ENCODE data around the gene DUSP21.
"Not testable (repeated sequence)": the region's sequence is repeated elsewhere in the genome, so short reads cannot be mapped to it uniquely, and the experiment has no call there.

Gene DUSP21

DNA sequence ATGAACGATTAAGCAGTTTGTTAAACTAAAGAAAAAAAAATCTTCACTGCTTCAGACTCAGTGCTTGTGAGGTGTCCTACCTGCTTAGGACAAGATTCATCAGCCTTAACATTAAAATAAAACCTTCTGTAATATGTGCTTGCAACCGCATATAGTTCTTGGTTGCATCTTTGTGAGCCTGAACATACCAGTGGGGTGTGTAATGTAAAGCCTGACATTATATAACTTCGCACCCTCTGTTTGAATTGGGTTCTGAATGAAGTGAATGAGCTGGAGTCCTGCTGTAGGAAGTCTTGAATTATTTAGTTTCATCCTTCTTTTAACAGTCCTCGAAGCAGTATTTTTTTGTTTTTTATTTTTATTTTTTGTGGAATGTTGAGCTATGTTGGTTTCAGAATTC lies 32.3 kb downstream of the DUSP21 start:
- DNase-seq (ENCODE audit: low spot score), result no peak

DNA sequence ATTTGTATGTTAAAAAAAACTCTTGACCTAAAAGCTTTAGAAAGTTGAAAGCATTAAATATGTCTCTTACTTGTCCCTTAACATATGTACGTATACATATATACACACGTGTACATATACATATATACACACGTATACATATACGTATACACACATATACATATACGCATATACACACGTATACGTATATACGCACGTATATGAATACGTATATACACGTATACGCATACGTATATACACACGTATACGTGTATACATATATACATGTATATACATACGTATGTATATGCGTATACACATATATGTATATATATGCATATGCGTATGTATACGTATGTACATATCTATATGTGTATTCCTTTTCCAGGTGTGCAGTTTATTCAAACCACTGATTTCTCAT lies 32.9 kb downstream of the DUSP21 start:
- DNase-seq (ENCODE audit: low spot score), result no peak

DNA sequence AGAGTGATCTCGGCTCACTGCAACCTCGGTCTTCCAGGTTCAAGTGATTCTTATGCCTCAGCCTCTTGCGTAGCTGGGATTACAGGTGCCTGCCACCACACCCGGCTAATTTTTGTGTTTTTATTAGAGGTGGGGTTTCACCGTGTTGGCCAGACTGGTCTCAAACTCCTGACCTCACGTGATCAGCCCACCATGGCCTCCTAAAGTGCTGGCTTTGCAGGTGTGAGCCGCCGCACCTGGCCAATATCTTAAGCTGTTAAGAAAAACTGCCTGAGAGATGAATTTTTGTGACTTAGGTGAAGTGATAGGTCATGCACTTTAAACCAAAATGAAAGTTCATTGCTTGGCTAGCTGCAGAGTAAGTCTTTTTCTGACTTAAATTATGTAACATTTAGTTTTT lies 35.0 kb downstream of the DUSP21 start:
- DNase-seq (ENCODE audit: low spot score), result no peak

DNA sequence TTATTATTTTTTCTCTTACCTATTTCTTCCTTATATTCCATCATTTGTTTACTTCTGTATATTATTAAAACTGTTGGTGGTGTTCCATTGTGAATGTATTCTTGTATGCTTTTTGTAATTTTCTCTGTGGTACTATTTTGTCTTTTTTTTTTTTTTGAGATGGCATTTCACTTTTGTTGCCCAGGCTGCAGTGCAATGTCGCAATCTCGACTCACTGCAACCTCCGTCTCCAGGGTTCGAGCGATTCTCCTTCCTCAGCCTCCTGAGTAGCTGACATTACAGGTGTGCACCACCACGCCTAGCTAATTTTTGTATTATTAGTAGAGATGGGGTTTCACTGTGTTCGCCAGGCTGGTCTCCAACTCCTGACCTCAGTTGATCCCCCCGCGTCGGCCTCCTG lies 37.7 kb downstream of the DUSP21 start:
- no peak for DNase-seq (ENCODE audit: low spot score)

DNA sequence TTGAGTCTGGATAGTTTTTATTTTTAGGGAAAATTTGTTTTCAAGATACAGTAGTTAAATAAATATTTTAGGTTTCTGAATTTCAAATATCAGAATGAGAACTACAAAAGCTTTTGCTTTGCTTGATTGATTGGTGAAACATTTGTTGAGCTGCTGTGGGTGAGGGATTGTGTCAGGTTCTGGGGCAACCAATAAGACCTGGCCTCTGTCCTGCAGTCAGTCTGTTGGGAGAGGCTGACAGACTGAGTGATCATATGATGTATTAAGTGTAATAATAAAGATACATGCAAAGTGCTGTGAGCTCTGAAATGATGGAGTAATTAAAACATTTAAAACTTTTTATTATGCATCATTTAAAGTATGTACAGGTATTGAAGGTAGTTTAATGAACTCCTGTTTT lies 38.8 kb downstream of the DUSP21 start:
- no peak for DNase-seq (ENCODE audit: low spot score)

DNA sequence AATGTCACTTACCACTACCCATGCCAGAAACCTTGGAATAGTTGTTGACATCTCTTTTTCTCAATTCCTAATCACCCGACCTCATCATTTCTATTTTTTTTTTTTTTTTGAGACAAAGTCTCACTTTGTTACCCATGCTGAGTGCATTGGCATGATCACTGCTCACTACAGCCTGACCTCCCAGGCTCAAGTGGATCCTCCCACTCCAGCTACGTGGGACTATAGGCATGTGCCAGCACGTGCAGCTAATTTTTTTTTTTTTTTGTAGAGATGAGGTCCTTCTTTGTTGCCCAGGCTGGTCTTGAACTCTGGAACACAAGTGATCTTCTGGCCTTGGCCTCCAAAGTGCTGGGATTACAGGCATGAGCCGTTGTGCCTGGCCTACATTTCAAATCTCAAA lies 41.1 kb downstream of the DUSP21 start:
- no peak for DNase-seq (ENCODE audit: low spot score)

DNA sequence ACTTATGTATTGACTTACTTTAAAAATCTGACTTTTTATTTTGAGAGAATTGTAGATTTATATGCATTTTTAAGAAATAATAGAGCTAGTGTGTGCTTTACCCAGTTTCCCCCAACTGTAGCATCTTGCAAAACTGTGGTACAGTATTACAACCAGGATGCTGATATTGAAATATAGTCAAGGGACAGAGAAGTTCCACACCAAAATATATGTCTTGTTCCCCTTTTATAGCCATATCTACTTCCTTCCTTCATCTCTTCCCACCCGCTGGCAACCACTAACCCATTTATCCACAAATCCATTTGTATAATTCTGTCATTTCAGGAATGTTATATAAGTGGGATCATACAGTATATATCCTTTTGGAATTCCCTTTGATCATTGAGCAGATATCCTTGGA lies 46.0 kb downstream of the DUSP21 start:
- no peak for DNase-seq (ENCODE audit: low spot score)

DNA sequence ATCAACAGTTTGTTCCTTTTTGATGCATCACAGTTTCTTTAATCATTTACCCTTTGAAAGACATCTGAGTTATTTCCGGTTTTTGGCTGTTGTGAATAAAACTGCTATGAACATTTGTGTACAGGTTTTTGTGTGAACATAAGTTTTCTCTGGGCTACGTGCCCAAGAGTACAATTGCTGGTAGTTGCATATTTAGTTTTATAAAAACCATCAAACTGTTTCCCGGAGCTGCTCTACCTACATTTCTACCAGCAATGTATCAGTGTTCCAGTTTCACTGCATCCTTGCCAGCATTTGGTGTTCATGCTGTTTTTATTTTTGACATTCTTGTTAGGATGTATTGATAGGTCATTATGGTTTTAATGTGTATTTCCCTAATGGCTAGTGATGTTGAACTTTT lies 46.4 kb downstream of the DUSP21 start:
- DNase-seq (ENCODE audit: low spot score), result no peak

DNA sequence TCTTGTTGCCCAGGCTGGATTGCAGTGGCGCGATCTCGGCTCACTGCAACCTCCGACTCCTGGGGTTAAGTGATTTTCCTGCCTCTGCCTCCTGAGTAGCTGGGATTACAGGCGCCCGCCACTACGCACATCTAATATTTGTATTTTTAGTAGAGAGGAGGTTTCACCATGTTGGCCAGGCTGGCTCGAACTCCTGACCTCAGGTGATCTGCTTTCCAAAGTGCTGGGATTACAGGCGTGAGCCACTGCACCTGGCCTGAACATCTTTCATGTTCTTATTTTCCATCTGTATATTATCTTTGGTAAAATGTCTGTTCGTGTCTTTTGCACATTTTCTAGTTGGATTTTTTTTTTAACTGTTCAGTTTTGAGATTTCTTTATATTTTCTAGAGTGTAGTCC lies 46.9 kb downstream of the DUSP21 start:
- not testable (repeated sequence) for DNase-seq (ENCODE audit: low spot score)

DNA sequence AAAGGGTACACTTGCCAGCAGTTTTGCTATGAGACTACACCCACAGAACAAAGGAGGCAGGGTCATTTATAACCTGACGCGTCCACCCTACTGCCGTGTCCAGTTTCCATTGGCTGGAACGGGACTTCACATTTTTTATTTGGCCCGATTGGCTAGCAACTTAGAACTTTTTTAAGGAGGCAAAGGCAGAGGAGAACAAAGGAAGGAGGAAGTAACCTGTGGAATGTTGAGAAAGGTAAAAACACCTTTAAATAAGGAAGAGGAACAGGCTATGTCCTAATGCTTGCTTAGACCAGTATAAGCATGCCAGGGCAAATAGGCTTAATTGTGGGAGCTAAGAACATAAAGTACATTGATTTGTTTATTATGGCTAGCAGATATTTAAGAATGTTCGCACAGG lies 47.8 kb downstream of the DUSP21 start:
- DNase-seq (ENCODE audit: low spot score), result no peak

Measured in D341Med (cell line).